Breast epithelium (tissue), 4 donors: ENCODE measurements around the gene TPI1. TPM values are rescaled to one million over a fixed set of nuclear protein-coding genes. Genes with fewer than 3 reads are reported as not detected.

Experiments
- DNase-seq, 2 donors: peaks; one replicate each; pipeline ENCODE4 v3.0.0-alpha.2; 2019; ENCODE audit warnings: low spot score in 2 of 2
- H3K27ac ChIP-seq, 2 donors: fragments of 200-600 bp; sonication (generic) in 1 of 2; one replicate each; pipeline ENCODE4 v1.5.1; 2016 to 2019; ENCODE audit warnings: mild to moderate bottlenecking in 1 of 2
- H3K27me3 ChIP-seq, 2 donors: fragments of 200-600 bp; sonication (generic) in 1 of 2; one replicate each; pipeline versions ENCODE4 v1.5.1 to v1.6.0; 2017 to 2019; ENCODE audit warnings: control low read depth in 1 of 2, mild to moderate bottlenecking in 1 of 2
- H3K36me3 ChIP-seq: fragments of 200-600 bp; one replicate; pipeline ENCODE4 v1.5.1; 2019
- H3K4me1 ChIP-seq, 2 donors: fragments of 200-600 bp; sonication (generic); one replicate each; pipeline ENCODE4 v1.5.1; 2016 to 2019; ENCODE audit warnings: control low read depth in 1 of 2
- H3K4me3 ChIP-seq, 3 donors: fragments of 200-600 bp; sonication (generic); 1 replicate in 2 of 3; 2 replicates in 1 of 3; pipeline ENCODE4 v1.5.1; 2016 to 2019; ENCODE audit warnings: mild to moderate bottlenecking in 3 of 3, moderate library complexity in 2 of 3
- H3K9me3 ChIP-seq, 2 donors: fragments of 200-600 bp; sonication (generic) in 1 of 2; one replicate each; pipeline ENCODE4 v1.5.1; 2016 to 2019; ENCODE audit warnings: control low read depth in 1 of 2
- POLR2A ChIP-seq: fragments of 450-650 bp; IDR thresholded peaks from one replicate; pipeline ENCODE4 v1.6.1; 2016; ENCODE audit warnings: antibody characterized with exemption, mild to moderate bottlenecking, moderate library complexity
- POLR2AphosphoS5 ChIP-seq, 3 donors: sonication (generic); formaldehyde crosslinking; IDR thresholded peaks; one replicate each; pipeline ENCODE4 v1.6.1; 2017; ENCODE audit warnings: antibody characterized with exemption in 3 of 3
- intact Hi-C: fragments of 100-400 bp; cut with DNase I; formaldehyde crosslinking; loops from one replicate; pipeline ENCODE4 v1.15.1; 2023; ENCODE audit warnings: low total_unique reads
- total RNA-seq, 3 donors: library from RNA; depleted of rRNA; stranded (reverse); fragments of >200 nt; gene quantifications; one replicate each; pipeline ENCODE4 v1.1.0, GENCODE V29; 2016
- TF ChIP-seq, protein P1 (sequence below), 3 donors: fragments of 450-650 bp; IDR thresholded peaks; one replicate each; pipeline ENCODE4 v1.5.1; 2016 to 2017; ENCODE audit warnings: antibody characterized with exemption in 3 of 3, mild to moderate bottlenecking in 3 of 3, moderate library complexity in 3 of 3

Gene TPI1
- total RNA-seq, 3 donors from 2014 or later = 297 to 386 (median 351) TPM

DNA sequence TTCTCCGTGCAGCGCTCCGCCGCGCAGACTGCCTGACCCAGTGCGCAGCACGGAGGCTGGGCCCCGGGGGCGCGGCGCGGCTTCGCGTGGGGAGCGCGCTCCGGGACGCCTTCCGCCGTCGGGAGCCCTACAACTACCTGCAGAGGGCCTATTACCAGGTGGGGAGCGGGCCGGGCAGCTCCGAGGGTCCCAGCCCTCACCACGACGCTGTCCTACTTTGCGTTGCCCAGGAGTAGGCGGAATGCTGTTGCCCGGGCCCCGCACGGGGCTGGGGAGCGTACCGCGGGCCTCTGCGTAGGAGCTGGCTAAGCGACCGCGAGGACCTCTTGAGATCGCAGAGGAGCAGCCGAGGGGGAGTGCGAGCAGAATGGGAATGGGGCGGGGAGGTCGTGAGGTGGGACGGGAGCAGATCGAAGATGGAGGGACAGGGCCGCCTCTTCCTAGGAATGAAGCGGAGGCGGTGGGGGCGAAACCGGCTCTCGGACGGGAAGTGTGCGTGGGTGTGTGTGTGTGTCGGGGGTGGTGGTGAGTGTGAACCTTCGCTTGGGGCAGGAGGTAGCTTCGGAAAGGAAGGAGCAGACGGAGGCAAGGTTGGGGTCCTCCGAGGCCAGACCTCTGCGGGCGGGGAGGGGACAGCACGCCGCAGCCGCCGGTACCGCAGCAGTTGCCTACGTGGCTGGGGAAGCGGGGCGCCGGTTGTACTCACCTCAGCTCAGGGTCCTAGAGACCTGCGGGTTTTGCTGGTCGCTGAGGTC lies 38.4 kb upstream of the TPI1 start:
- no peak for DNase-seq
- intact Hi-C loops = loop anchor here (10.0 kb wide), 1 partner anchor 214 kb away; no protein-coding TSS in a partner anchor
- H3K4me1 ChIP-seq = peaks cover 0 to 14% of the 10 kb centered on the region in 2 donors
- H3K36me3 ChIP-seq = no peaks in the 10 kb centered on the region
- peaks cover 0 to 5% of the 10 kb centered on the region in 2 donors for H3K27me3 ChIP-seq
- no peaks in the 10 kb centered on the region for H3K9me3 ChIP-seq
- TF ChIP-seq, protein P1, sequence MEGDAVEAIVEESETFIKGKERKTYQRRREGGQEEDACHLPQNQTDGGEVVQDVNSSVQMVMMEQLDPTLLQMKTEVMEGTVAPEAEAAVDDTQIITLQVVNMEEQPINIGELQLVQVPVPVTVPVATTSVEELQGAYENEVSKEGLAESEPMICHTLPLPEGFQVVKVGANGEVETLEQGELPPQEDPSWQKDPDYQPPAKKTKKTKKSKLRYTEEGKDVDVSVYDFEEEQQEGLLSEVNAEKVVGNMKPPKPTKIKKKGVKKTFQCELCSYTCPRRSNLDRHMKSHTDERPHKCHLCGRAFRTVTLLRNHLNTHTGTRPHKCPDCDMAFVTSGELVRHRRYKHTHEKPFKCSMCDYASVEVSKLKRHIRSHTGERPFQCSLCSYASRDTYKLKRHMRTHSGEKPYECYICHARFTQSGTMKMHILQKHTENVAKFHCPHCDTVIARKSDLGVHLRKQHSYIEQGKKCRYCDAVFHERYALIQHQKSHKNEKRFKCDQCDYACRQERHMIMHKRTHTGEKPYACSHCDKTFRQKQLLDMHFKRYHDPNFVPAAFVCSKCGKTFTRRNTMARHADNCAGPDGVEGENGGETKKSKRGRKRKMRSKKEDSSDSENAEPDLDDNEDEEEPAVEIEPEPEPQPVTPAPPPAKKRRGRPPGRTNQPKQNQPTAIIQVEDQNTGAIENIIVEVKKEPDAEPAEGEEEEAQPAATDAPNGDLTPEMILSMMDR (IDR thresholded peaks at IDR 0.05) = no peak
- TF ChIP-seq POLR2A = peak; percentile 34
- peak in 2 of 3 donors; percentile 4 to 50 for TF ChIP-seq POLR2AphosphoS5 (IDR thresholded peaks at IDR 0.05)
- H3K27ac ChIP-seq = peak overlapping the region; percentile 76 to 89
- peak overlapping the region; percentile 62 to 88 (median 84) for H3K4me3 ChIP-seq

DNA sequence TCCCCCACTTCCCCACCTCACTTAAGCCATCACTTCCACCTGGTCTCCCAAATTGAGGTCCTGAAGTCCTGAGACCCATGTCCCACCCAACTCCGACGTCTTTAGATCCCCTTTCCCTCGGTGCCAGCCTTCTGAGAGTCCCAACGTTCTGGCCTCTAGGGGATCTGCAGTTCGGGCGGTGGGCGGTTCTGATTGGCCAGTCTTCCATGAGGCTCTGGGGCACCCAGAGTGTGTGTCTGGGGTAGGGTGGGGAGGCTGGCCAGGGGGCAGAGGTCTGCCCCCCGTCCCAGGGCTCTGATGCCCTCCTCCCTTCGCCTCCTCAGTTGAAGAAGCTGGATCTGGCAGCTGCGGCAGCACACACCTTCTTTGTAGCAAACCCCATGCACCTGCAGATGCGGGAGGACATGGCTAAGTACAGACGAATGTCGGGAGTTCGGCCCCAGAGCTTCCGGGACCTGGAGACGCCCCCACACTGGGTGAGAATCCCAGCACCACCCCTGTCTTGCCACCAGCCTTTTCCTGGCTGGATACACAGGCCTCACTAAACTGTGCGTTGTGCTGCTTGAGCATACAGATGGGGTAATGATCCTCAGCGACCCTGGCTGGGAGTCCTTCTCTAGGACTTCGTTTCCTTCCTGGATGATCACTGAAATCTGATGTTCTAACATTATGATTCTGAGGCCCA lies 37.7 kb upstream of the TPI1 start:
- H3K9me3 ChIP-seq = no peaks in the 10 kb centered on the region
- intact Hi-C loops = loop anchor here (10.0 kb wide), 1 partner anchor 215 kb away; no protein-coding TSS in a partner anchor
- DNase-seq = no peak
- peaks cover 0 to 14% of the 10 kb centered on the region in 2 donors for H3K4me1 ChIP-seq
- peak overlapping the region; percentile 76 to 89 for H3K27ac ChIP-seq
- TF ChIP-seq, protein P1 (IDR thresholded peaks at IDR 0.05) = no peak
- TF ChIP-seq POLR2A (no peak), POLR2AphosphoS5 (IDR thresholded peaks at IDR 0.05) (no peak)
- no peaks in the 10 kb centered on the region for H3K36me3 ChIP-seq
- H3K4me3 ChIP-seq = peak overlapping the region; percentile 62 to 88 (median 84)
- no peaks in the 10 kb centered on the region for H3K27me3 ChIP-seq

GRCh38 chr12:6830286-6830890 lies 36.9 kb upstream of the TPI1 start:
- H3K27me3 ChIP-seq = no peaks in the 10 kb centered on the region
- TF ChIP-seq, protein P1 (IDR thresholded peaks at IDR 0.05) = no peak
- TF ChIP-seq POLR2AphosphoS5 (IDR thresholded peaks at IDR 0.05) (no peak), POLR2A (no peak)
- H3K4me3 ChIP-seq = no peak overlapping the region
- no peaks in the 10 kb centered on the region for H3K36me3 ChIP-seq
- H3K27ac ChIP-seq = peak overlapping the region in 1 of 2 donors; percentile 11
- intact Hi-C loops = no loop called here
- DNase-seq = no peak
- H3K9me3 ChIP-seq = no peaks in the 10 kb centered on the region
- H3K4me1 ChIP-seq = peaks cover 0 to 10% of the 10 kb centered on the region in 2 donors

GRCh38 chr12:6830999-6831398 lies 36.3 kb upstream of the TPI1 start:
- H3K27me3 ChIP-seq = no peaks in the 10 kb centered on the region
- intact Hi-C loops = no loop called here
- TF ChIP-seq POLR2A (no peak), POLR2AphosphoS5 (IDR thresholded peaks at IDR 0.05) (no peak)
- TF ChIP-seq, protein P1 (IDR thresholded peaks at IDR 0.05) = no peak
- H3K36me3 ChIP-seq = no peaks in the 10 kb centered on the region
- no peak overlapping the region for H3K4me3 ChIP-seq
- H3K4me1 ChIP-seq = peaks cover 0 to 10% of the 10 kb centered on the region in 2 donors
- H3K9me3 ChIP-seq = no peaks in the 10 kb centered on the region
- DNase-seq = no peak
- H3K27ac ChIP-seq = no peak overlapping the region
